Measurements from ENCODE around the gene CNNM4.

DNA sequence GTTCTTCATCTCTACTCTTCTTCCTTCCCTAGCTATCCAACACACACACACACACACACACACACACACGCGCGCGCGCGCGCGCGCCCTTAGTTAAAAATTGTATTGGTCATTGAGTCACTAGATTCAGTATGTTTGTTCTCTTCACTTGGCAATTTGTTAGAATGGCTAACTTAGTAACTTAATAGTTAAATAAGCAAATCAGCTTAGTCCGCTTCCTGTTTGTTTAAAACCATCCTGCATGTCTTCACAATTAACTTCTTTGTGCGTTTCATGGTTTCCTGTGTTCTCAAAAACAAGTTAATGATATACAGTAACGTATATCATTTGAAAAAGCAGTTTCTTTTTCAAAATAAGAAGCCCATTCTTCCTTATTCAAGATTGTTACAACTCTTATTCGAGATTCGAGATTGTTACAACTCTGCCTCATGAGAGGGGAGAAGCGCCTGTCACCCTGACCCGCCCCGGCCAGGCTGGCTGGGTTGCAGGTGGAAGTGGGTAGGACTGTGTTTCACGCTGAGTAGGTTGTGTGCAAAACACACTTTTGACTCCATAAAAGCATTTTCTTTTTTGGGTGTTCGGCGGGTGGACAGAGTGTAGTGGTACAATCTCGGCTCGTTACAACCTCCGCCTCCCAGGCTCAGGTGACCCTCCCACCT, 45.9 kb downstream of the CNNM4 start:
- TF ChIP-seq, protein P1, sequence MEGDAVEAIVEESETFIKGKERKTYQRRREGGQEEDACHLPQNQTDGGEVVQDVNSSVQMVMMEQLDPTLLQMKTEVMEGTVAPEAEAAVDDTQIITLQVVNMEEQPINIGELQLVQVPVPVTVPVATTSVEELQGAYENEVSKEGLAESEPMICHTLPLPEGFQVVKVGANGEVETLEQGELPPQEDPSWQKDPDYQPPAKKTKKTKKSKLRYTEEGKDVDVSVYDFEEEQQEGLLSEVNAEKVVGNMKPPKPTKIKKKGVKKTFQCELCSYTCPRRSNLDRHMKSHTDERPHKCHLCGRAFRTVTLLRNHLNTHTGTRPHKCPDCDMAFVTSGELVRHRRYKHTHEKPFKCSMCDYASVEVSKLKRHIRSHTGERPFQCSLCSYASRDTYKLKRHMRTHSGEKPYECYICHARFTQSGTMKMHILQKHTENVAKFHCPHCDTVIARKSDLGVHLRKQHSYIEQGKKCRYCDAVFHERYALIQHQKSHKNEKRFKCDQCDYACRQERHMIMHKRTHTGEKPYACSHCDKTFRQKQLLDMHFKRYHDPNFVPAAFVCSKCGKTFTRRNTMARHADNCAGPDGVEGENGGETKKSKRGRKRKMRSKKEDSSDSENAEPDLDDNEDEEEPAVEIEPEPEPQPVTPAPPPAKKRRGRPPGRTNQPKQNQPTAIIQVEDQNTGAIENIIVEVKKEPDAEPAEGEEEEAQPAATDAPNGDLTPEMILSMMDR (conservative IDR thresholded peaks at IDR 0.05; ENCODE audit: low read depth, low read length) = no peak
- no peak for TF ChIP-seq EZH2 (IDR thresholded peaks at IDR 0.05; ENCODE audit: low read length, unreplicated experiment)
